GM20000 (cell line): Measurements from ENCODE around the gene TREX2.

Experiments used
- DNase-seq: peaks from one replicate; pipeline ENCODE4 v3.0.0; 2012; ENCODE audit warnings: low spot score
- CTCF ChIP-seq: IDR thresholded peaks from 2 replicates; pipeline ENCODE4 v1.5.1; 2012; ENCODE audit warnings: mild to moderate bottlenecking, control low read depth; ENCODE audit errors: extremely low read depth, missing control alignments

The TREX2 gene

GRCh38 chrX:153491918-153492317, 46.1 kb upstream of the TREX2 start:
- DNase-seq: no peak
- TF ChIP-seq CTCF: no peak

- no peak for DNase-seq
- no peak for TF ChIP-seq CTCF
Measured at GRCh38 chrX:153491351-153491914, 45.6 kb upstream of the TREX2 start.

- TF ChIP-seq CTCF: no peak
- no peak for DNase-seq
Measured at GRCh38 chrX:153490217-153490930, 44.5 kb upstream of the TREX2 start.

- TF ChIP-seq CTCF: no peak
- no peak for DNase-seq
Measured at GRCh38 chrX:153488231-153488914, 42.5 kb upstream of the TREX2 start.

GRCh38 chrX:153487590-153488071, 41.8 kb upstream of the TREX2 start:
- TF ChIP-seq CTCF: no peak

GRCh38 chrX:153486171-153486570, 40.3 kb upstream of the TREX2 start:
- no peak for DNase-seq
- no peak for TF ChIP-seq CTCF

More at GRCh38 chrX:153487590-153488071, 41.8 kb upstream of the TREX2 start:
- no peak for DNase-seq

- TF ChIP-seq CTCF: no peak
- DNase-seq: no peak
Measured at GRCh38 chrX:153485396-153486080, 39.7 kb upstream of the TREX2 start.
